ENCODE data around the gene LAMTOR2.

DNA sequence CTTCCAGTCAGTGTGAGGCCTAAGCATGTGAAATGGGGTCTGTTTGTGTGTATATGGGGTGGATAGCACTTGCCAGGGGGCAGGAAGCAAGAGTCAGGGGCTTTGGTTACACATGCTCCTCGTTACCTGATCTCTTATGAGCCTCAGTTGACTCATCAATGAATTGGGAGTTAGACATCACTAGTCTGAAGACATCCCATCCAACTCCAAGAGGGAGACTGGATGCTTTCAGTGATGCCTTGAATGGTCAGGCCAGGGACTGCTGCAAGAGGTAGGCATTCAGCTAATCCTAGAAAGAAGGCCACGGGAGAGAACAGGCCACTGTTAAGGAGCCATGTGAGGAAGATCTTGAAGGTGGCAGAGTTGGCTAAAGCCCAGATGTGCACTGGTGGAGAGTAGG is 12.7 kb downstream of the LAMTOR2 start:
- TF ChIP-seq, protein P1, sequence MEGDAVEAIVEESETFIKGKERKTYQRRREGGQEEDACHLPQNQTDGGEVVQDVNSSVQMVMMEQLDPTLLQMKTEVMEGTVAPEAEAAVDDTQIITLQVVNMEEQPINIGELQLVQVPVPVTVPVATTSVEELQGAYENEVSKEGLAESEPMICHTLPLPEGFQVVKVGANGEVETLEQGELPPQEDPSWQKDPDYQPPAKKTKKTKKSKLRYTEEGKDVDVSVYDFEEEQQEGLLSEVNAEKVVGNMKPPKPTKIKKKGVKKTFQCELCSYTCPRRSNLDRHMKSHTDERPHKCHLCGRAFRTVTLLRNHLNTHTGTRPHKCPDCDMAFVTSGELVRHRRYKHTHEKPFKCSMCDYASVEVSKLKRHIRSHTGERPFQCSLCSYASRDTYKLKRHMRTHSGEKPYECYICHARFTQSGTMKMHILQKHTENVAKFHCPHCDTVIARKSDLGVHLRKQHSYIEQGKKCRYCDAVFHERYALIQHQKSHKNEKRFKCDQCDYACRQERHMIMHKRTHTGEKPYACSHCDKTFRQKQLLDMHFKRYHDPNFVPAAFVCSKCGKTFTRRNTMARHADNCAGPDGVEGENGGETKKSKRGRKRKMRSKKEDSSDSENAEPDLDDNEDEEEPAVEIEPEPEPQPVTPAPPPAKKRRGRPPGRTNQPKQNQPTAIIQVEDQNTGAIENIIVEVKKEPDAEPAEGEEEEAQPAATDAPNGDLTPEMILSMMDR (IDR thresholded peaks at IDR 0.05) = no peak
- TF ChIP-seq POLR2A (IDR thresholded peaks at IDR 0.05) = no peak
